Ovary (tissue), 3 donors: ENCODE data around the gene UBN1.

Experiments used
- CTCF ChIP-seq, 3 donors: fragments of 450-650 bp in 2 of 3; fragments of 200-600 bp in 1 of 3; IDR thresholded peaks; one replicate each; pipeline versions ENCODE4 v1.5.1 to v1.8.0; 2016 to 2022; ENCODE audit warnings: antibody characterized with exemption in 3 of 3, mild to moderate bottlenecking in 1 of 3
- POLR2A ChIP-seq: fragments of 450-650 bp; IDR thresholded peaks from one replicate; pipeline ENCODE4 v1.6.1; 2017; ENCODE audit warnings: antibody characterized with exemption, mild to moderate bottlenecking, moderate library complexity
- donor health status: DM: no; HTN: no; CAD: no.

GRCh38 chr16:4859900-4860255, 12.6 kb downstream of the UBN1 start:
- no peak for TF ChIP-seq CTCF (IDR thresholded peaks at IDR 0.05)
- no peak for TF ChIP-seq POLR2A
